ENCODE measurements around the gene TXNDC2. TPM values are rescaled to one million over a fixed set of nuclear protein-coding genes. Genes with fewer than 3 reads are reported as not detected.

Gene TXNDC2
- total RNA-seq, result under 1 TPM in 1 of 2 experiments, not detected in 1; 0.30 TPM

GRCh38 chr18:9885170-9886004 lies at the start of gene TXNDC2:
Gene TXNDC2, plus strand, starts transcription at chr18:9885973. Its CDS starts 708 bp downstream, at chr18:9886681.
- Mint-ChIP-seq H3K27me3 (peaks cover 7% of the 10 kb centered on the region), H3K36me3 (ENCODE audit: low read depth) (no peaks in the 10 kb centered on the region), H3K4me1 (peaks cover 10% of the 10 kb centered on the region), H3K27ac (no peak within 1 kb of the TSS), H3K4me3 (no peak within 1 kb of the TSS), H3K9me3 (peaks cover 3% of the 10 kb centered on the region)
- no peak for DNase-seq
- CTCF ChIA-PET, result no interaction called here
- POLR2A ChIA-PET, result no interaction called here

GRCh38 chr18:9838144-9838877 lies 47.5 kb upstream of the TXNDC2 start:
- ChIA-PET POLR2A (no interaction called here), CTCF (no interaction called here)
- peaks cover 35% of the 10 kb centered on the region for H3K27me3 Mint-ChIP-seq
- no peak for DNase-seq
- no peaks in the 10 kb centered on the region for H3K9me3 Mint-ChIP-seq
- no peak overlapping the region for H3K27ac Mint-ChIP-seq
- H3K4me3 Mint-ChIP-seq, result no peak overlapping the region
- no peaks in the 10 kb centered on the region for H3K36me3 Mint-ChIP-seq (ENCODE audit: low read depth)
- H3K4me1 Mint-ChIP-seq, result no peaks in the 10 kb centered on the region

GRCh38 chr18:9839211-9839610 lies 46.6 kb upstream of the TXNDC2 start:
- ChIA-PET POLR2A (no interaction called here), CTCF (no interaction called here)
- peaks cover 32% of the 10 kb centered on the region for H3K27me3 Mint-ChIP-seq
- H3K9me3 Mint-ChIP-seq, result no peaks in the 10 kb centered on the region
- no peak overlapping the region for H3K27ac Mint-ChIP-seq
- DNase-seq, result no peak
- H3K36me3 Mint-ChIP-seq (ENCODE audit: low read depth), result no peaks in the 10 kb centered on the region
- no peaks in the 10 kb centered on the region for H3K4me1 Mint-ChIP-seq
- no peak overlapping the region for H3K4me3 Mint-ChIP-seq

GRCh38 chr18:9839853-9840252 lies 45.9 kb upstream of the TXNDC2 start:
- CTCF ChIA-PET, result no interaction called here
- no peak for DNase-seq
- no peaks in the 10 kb centered on the region for H3K9me3 Mint-ChIP-seq

GRCh38 chr18:9841752-9842151 lies 44.0 kb upstream of the TXNDC2 start:
- CTCF ChIA-PET, result no interaction called here
- H3K27ac Mint-ChIP-seq, result no peak overlapping the region
- no peaks in the 10 kb centered on the region for H3K9me3 Mint-ChIP-seq
- no peaks in the 10 kb centered on the region for H3K4me1 Mint-ChIP-seq
- no peak for DNase-seq
- H3K27me3 Mint-ChIP-seq, result peaks cover 28% of the 10 kb centered on the region
- no peak overlapping the region for H3K4me3 Mint-ChIP-seq
- no peaks in the 10 kb centered on the region for H3K36me3 Mint-ChIP-seq (ENCODE audit: low read depth)
- POLR2A ChIA-PET, result no interaction called here

More at GRCh38 chr18:9839853-9840252, 45.9 kb upstream of the TXNDC2 start:
- Mint-ChIP-seq H3K4me1 (no peaks in the 10 kb centered on the region), H3K36me3 (ENCODE audit: low read depth) (no peaks in the 10 kb centered on the region), H3K27me3 (peaks cover 29% of the 10 kb centered on the region), H3K4me3 (no peak overlapping the region), H3K27ac (no peak overlapping the region)
- POLR2A ChIA-PET, result no interaction called here

GRCh38 chr18:9842448-9842847 lies 43.3 kb upstream of the TXNDC2 start:
- no peaks in the 10 kb centered on the region for H3K36me3 Mint-ChIP-seq (ENCODE audit: low read depth)
- ChIA-PET CTCF (no interaction called here), POLR2A (no interaction called here)
- DNase-seq, result no peak
- H3K27me3 Mint-ChIP-seq, result peaks cover 30% of the 10 kb centered on the region
- H3K9me3 Mint-ChIP-seq, result no peaks in the 10 kb centered on the region
- H3K4me1 Mint-ChIP-seq, result no peaks in the 10 kb centered on the region
- H3K4me3 Mint-ChIP-seq, result no peak overlapping the region
- no peak overlapping the region for H3K27ac Mint-ChIP-seq

- H3K4me1 Mint-ChIP-seq, result no peaks in the 10 kb centered on the region
- no peak overlapping the region for H3K27ac Mint-ChIP-seq
- no peaks in the 10 kb centered on the region for H3K9me3 Mint-ChIP-seq
- POLR2A ChIA-PET, result no interaction called here
- no peak overlapping the region for H3K4me3 Mint-ChIP-seq
- no peak for DNase-seq
- peaks cover 36% of the 10 kb centered on the region for H3K27me3 Mint-ChIP-seq
- CTCF ChIA-PET, result no interaction called here
- H3K36me3 Mint-ChIP-seq (ENCODE audit: low read depth), result no peaks in the 10 kb centered on the region
Measured at GRCh38 chr18:9845256-9845655, 40.5 kb upstream of the TXNDC2 start.

GRCh38 chr18:9846162-9846925 lies 39.4 kb upstream of the TXNDC2 start:
- Mint-ChIP-seq H3K4me3 (no peak overlapping the region), H3K27ac (no peak overlapping the region), H3K27me3 (peaks cover 39% of the 10 kb centered on the region), H3K4me1 (no peaks in the 10 kb centered on the region), H3K36me3 (ENCODE audit: low read depth) (no peaks in the 10 kb centered on the region), H3K9me3 (no peaks in the 10 kb centered on the region)
- no peak for DNase-seq
- POLR2A ChIA-PET, result no interaction called here
- CTCF ChIA-PET, result no interaction called here

- CTCF ChIA-PET, result no interaction called here
- POLR2A ChIA-PET, result no interaction called here
Measured at GRCh38 chr18:9848170-9848879, 37.4 kb upstream of the TXNDC2 start.

GRCh38 chr18:9849407-9850283 lies 36.1 kb upstream of the TXNDC2 start:
- H3K27ac Mint-ChIP-seq, result no peak overlapping the region
- DNase-seq, result no peak
- H3K9me3 Mint-ChIP-seq, result no peaks in the 10 kb centered on the region
- H3K4me3 Mint-ChIP-seq, result no peak overlapping the region
- POLR2A ChIA-PET, result no interaction called here
- CTCF ChIA-PET, result no interaction called here
- no peaks in the 10 kb centered on the region for H3K4me1 Mint-ChIP-seq
- H3K27me3 Mint-ChIP-seq, result peaks cover 46% of the 10 kb centered on the region
- H3K36me3 Mint-ChIP-seq (ENCODE audit: low read depth), result no peaks in the 10 kb centered on the region

More at GRCh38 chr18:9848170-9848879, 37.4 kb upstream of the TXNDC2 start:
- H3K36me3 Mint-ChIP-seq (ENCODE audit: low read depth), result no peaks in the 10 kb centered on the region
- H3K27ac Mint-ChIP-seq, result no peak overlapping the region
- peaks cover 42% of the 10 kb centered on the region for H3K27me3 Mint-ChIP-seq
- DNase-seq, result no peak
- no peaks in the 10 kb centered on the region for H3K4me1 Mint-ChIP-seq
- H3K4me3 Mint-ChIP-seq, result no peak overlapping the region
- H3K9me3 Mint-ChIP-seq, result no peaks in the 10 kb centered on the region

- Mint-ChIP-seq H3K27ac (no peak overlapping the region), H3K36me3 (ENCODE audit: low read depth) (no peaks in the 10 kb centered on the region), H3K4me3 (no peak overlapping the region), H3K4me1 (no peaks in the 10 kb centered on the region), H3K9me3 (no peaks in the 10 kb centered on the region), H3K27me3 (peaks cover 43% of the 10 kb centered on the region)
- ChIA-PET CTCF (no interaction called here), POLR2A (no interaction called here)
- no peak for DNase-seq
Measured at GRCh38 chr18:9850309-9850708, 35.5 kb upstream of the TXNDC2 start.

GRCh38 chr18:9851511-9851910 lies 34.3 kb upstream of the TXNDC2 start:
- DNase-seq, result no peak
- Mint-ChIP-seq H3K27ac (no peak overlapping the region), H3K4me1 (no peaks in the 10 kb centered on the region), H3K36me3 (ENCODE audit: low read depth) (no peaks in the 10 kb centered on the region), H3K9me3 (no peaks in the 10 kb centered on the region), H3K4me3 (no peak overlapping the region), H3K27me3 (peaks cover 41% of the 10 kb centered on the region)
- POLR2A ChIA-PET, result no interaction called here
- CTCF ChIA-PET, result interaction anchor here (0.8 to 0.9 kb wide), 2 partner anchors 10 to 100 kb away, joined by 4 read pairs; no protein-coding TSS in a partner anchor
